HepG2 (cell line): ENCODE measurements around the gene RUNDC1. TPM values are rescaled to one million over a fixed set of nuclear protein-coding genes. Genes with fewer than 3 reads are reported as not detected.

Experiments
- ATAC-seq: fragments of 200-7000 bp; cut with Tn5 transposase; 3 replicates; pipeline ENCODE4 v1.9.1; 2020; ENCODE audit warnings: mild to moderate bottlenecking, moderate library complexity
- BruUV-seq: library from RNA; stranded (reverse); fragments of 400-500 nt; replicated peaks from 2 replicates; lab custom pipeline; 2021; lab: Mats Ljungman, UMichigan
- CTCF ChIA-PET: fragments of 300-600 bp; formaldehyde crosslinking; extraction: SDS; loops from one replicate; lab custom pipeline; 2021; ENCODE audit warnings: low total read pairs, inconsistent platforms, low intra/inter-chr PET ratio; lab: Yijun Ruan, JAX
- POLR2A ChIA-PET: fragments of 350-600 bp; sonication (Branson Sonifier 250); formaldehyde crosslinking; loops from one replicate; lab custom pipeline; 2020; ENCODE audit warnings: antibody characterized with exemption, inconsistent platforms; lab: Yijun Ruan, JAX
- DNase-seq: peaks from one replicate; pipeline ENCODE4 v3.0.0-alpha.2; 2015; ENCODE audit warnings: low spot score
- FAIRE-seq: peaks from 3 replicates; lab custom pipeline; 2011; peaks lifted over from hg19 to GRCh38; lab: Jason Lieb, UNC
- H2AFZ ChIP-seq: one replicate; pipeline ENCODE4 v1.6.1; 2011; ENCODE audit warnings: low read length, inconsistent platforms
- H3K27ac ChIP-seq: fragments of 300-600 bp; 3 replicates; pipeline ENCODE4 v1.8.0; 2011; ENCODE audit warnings: mixed run types, mild to moderate bottlenecking, mixed read lengths, low read length, inconsistent platforms; ENCODE audit not compliant: insufficient read depth; ENCODE audit errors: extremely low read length
- H3K27me3 ChIP-seq, 2 experiments: fragments of 200-600 bp in 1 of 2; 2 replicates in 1 of 2; 3 replicates in 1 of 2; pipeline versions ENCODE4 v1.6.0 to v1.8.0; 2011; ENCODE audit warnings: low read length in 2 of 2, mild to moderate bottlenecking in 2 of 2, moderate library complexity in 2 of 2, inconsistent platforms in 1 of 2; ENCODE audit not compliant: insufficient read depth in 2 of 2, control insufficient read depth in 1 of 2
- H3K36me3 ChIP-seq, 2 experiments: fragments of 200-600 bp in 1 of 2; replicated peaks in 1 of 2; 2 replicates in 1 of 2; 3 replicates in 1 of 2; pipeline versions ENCODE4 v1.5.1 to v1.8.0; 2011; ENCODE audit warnings: low read length in 2 of 2, inconsistent platforms in 1 of 2; ENCODE audit not compliant: insufficient read depth in 2 of 2, control insufficient read depth in 1 of 2
- H3K4me1 ChIP-seq: 2 replicates; pipeline ENCODE4 v1.5.1; 2012; ENCODE audit warnings: low read length, inconsistent platforms; ENCODE audit not compliant: insufficient read depth
- H3K4me2 ChIP-seq: 2 replicates; pipeline ENCODE4 v1.6.0; 2011; ENCODE audit warnings: low read depth, low read length, inconsistent platforms
- H3K4me3 ChIP-seq, 3 experiments: fragments of 200-600 bp in 1 of 3; sonication (generic), shearing (Covaris generic) in 1 of 3; replicated peaks in 1 of 3; 2 replicates each; pipeline ENCODE4 v1.5.1; 2011 to 2016; ENCODE audit warnings: low read length in 3 of 3, inconsistent platforms in 2 of 3, low read depth in 2 of 3, mild to moderate bottlenecking in 2 of 3, control low read depth in 1 of 3, mixed read lengths in 1 of 3; ENCODE audit not compliant: insufficient read depth in 1 of 3
- H3K79me2 ChIP-seq: one replicate; pipeline ENCODE4 v1.6.1; 2011; ENCODE audit warnings: low read length, inconsistent platforms; ENCODE audit not compliant: insufficient read depth
- H3K9ac ChIP-seq: 2 replicates; pipeline ENCODE4 v1.6.0; 2011; ENCODE audit warnings: mild to moderate bottlenecking, low read depth, low read length, inconsistent platforms; ENCODE audit not compliant: insufficient read depth
- H3K9me3 ChIP-seq: 2 replicates; pipeline ENCODE4 v1.5.1; 2012; ENCODE audit warnings: mild to moderate bottlenecking, low read length
- H4K20me1 ChIP-seq: 2 replicates; pipeline ENCODE4 v1.6.0; 2011; ENCODE audit warnings: inconsistent platforms, mild to moderate bottlenecking, low read length, moderate library complexity; ENCODE audit not compliant: insufficient read depth
- GPBP1L1 ChIP-seq: sonication (generic); formaldehyde crosslinking; IDR thresholded peaks from 2 replicates; pipeline ENCODE4 v1.5.0; 2020; ENCODE audit warnings: mild to moderate bottlenecking, missing genetic modification reagents
- MEIS1 ChIP-seq: sonication (generic); formaldehyde crosslinking; IDR thresholded peaks from 2 replicates; pipeline ENCODE4 v1.9.0; 2021; ENCODE audit warnings: mild to moderate bottlenecking, missing genetic modification reagents, moderate library complexity, borderline replicate concordance
- MYPOP ChIP-seq: sonication (generic); formaldehyde crosslinking; IDR thresholded peaks from 2 replicates; pipeline ENCODE4 v1.8.1; 2023; ENCODE audit warnings: mild to moderate bottlenecking, moderate library complexity, missing genetic modification reagents
- REPIN1 ChIP-seq: sonication (generic); formaldehyde crosslinking; IDR thresholded peaks from 2 replicates; pipeline ENCODE4 v1.8.0; 2022; ENCODE audit warnings: missing genetic modification reagents, low read depth, mild to moderate bottlenecking, borderline replicate concordance
- TFDP2 ChIP-seq: sonication (generic); formaldehyde crosslinking; IDR thresholded peaks from 2 replicates; pipeline ENCODE4 v1.4.0; 2020; ENCODE audit warnings: missing genetic modification reagents
- YY1 ChIP-seq: IDR thresholded peaks from 2 replicates; pipeline ENCODE4 v1.6.1; 2011; ENCODE audit warnings: low read length, low read depth, moderate library complexity, mild to moderate bottlenecking; ENCODE audit not compliant: insufficient read depth, insufficient replicate concordance
- ZBTB34 ChIP-seq: sonication (generic); formaldehyde crosslinking; IDR thresholded peaks from 2 replicates; pipeline ENCODE4 v1.8.0; 2022; ENCODE audit warnings: mild to moderate bottlenecking, missing genetic modification reagents
- ZBTB43 ChIP-seq: sonication (generic); formaldehyde crosslinking; conservative IDR thresholded peaks from 2 replicates; pipeline ENCODE4 v1.4.0; 2020; ENCODE audit warnings: missing genetic modification reagents
- ZFP37 ChIP-seq: sonication (generic); formaldehyde crosslinking; IDR thresholded peaks from 2 replicates; pipeline ENCODE4 v1.4.0; 2020; ENCODE audit warnings: missing genetic modification reagents, borderline replicate concordance
- ZFP62 ChIP-seq: sonication (generic); formaldehyde crosslinking; IDR thresholded peaks from 2 replicates; pipeline ENCODE4 v1.4.0; 2020; ENCODE audit warnings: missing genetic modification reagents
- ZFY ChIP-seq: sonication (generic); formaldehyde crosslinking; IDR thresholded peaks from 2 replicates; pipeline ENCODE4 v1.4.0; 2020; ENCODE audit warnings: missing genetic modification reagents
- ZIK1 ChIP-seq: sonication (generic); formaldehyde crosslinking; IDR thresholded peaks from 2 replicates; pipeline ENCODE4 v1.5.0; 2020; ENCODE audit warnings: mild to moderate bottlenecking, low read depth, missing genetic modification reagents, borderline replicate concordance
- ZMAT5 ChIP-seq: sonication (generic); formaldehyde crosslinking; IDR thresholded peaks from 2 replicates; pipeline ENCODE4 v1.5.0; 2020; ENCODE audit warnings: mild to moderate bottlenecking, low read depth, missing genetic modification reagents, borderline replicate concordance
- ZNF24 ChIP-seq: fragments of 450-650 bp; IDR thresholded peaks from 2 replicates; pipeline ENCODE4 v1.6.1; 2017; ENCODE audit warnings: antibody characterized with exemption, mild to moderate bottlenecking
- ZNF777 ChIP-seq: sonication (generic); formaldehyde crosslinking; IDR thresholded peaks from 2 replicates; pipeline ENCODE4 v1.4.0; 2020; ENCODE audit warnings: missing genetic modification reagents
- WGBS: methylation state at CpG from one replicate; pipeline ENCODE4 v1.1.6; 2017; ENCODE audit warnings: low lambda C conversion rate; 5-methylcytosine and 5-hydroxymethylcytosine counted together
- in situ Hi-C: cut with HindIII; loops from 2 replicates; pipeline ENCODE4 v1.10.0; 2017; ENCODE audit warnings: low pct_unique_long_range_greater_than_20kb; ENCODE audit not compliant: extremely low pct_ligation_motif_present
- intact Hi-C: fragments of 100-400 bp; cut with micrococcal nuclease; formaldehyde crosslinking; loops from one replicate; pipeline ENCODE4 v1.10.0; 2022; ENCODE audit not compliant: unreplicated experiment
- polyA plus RNA-seq, 8 experiments: library from polyadenylated mRNA; depleted of rRNA in 3 of 8; stranded (reverse) in 7 of 8; unstranded in 1 of 8; fragments of >200 nt; fragmentation: Illumina TruSeq in 4 of 8; extraction: Trizol in 4 of 8; gene quantifications; 2 replicates each; pipeline versions ENCODE4 v1.2.1 to v1.2.3, GENCODE V29; 2011 to 2016; ENCODE audit warnings: low read depth in 4 of 8, missing spikeins in 1 of 8, mixed read lengths in 1 of 8; ENCODE audit not compliant: insufficient read depth in 1 of 8
- total RNA-seq, 5 experiments: library from RNA; depleted of rRNA; stranded (reverse); fragments of >200 nt; fragmentation: Illumina TruSeq; extraction: Trizol; gene quantifications; 2 replicates each; pipeline ENCODE4 v1.2.3, GENCODE V29; 2016; ENCODE audit warnings: low read depth in 1 of 5

Gene RUNDC1
- total and polyA plus RNA-seq, 2 of the 13 experiments (the other 11 are each of a cell fraction or from before 2014, with no cell fraction given): 10.3 to 11.4 TPM

GRCh38 chr17:43021741-43022512 is 41.6 kb downstream of the RUNDC1 start, which contains the start of gene VAT1:
TSS of gene VAT1 (minus strand) at chr17:43022385. CDS start at chr17:43022322, 63 bp downstream.
- H3K4me3 ChIP-seq: peak within 1 kb of the TSS; percentile 96 to 100 (median 100)
- H3K4me1 ChIP-seq: peaks cover 45% of the 10 kb centered on the region
- intact Hi-C loops: loop anchor here (1.0 to 5.0 kb wide), 3 partner anchors 12 to 310 kb away; partner anchors contain the start of gene TMEM106A
- in situ Hi-C loops: no loop called here
- WGBS: 1% methylated on average over 28 of the region's 80 CpGs
- no peaks in the 10 kb centered on the region for H3K9me3 ChIP-seq
- H3K27me3 ChIP-seq: no peaks in the 10 kb centered on the region; a peak in 1 of 5 replicates
- H3K27ac ChIP-seq: peak within 1 kb of the TSS; percentile 70
- ChIA-PET CTCF (no interaction called here), POLR2A (interaction anchor here (0.5 to 4.5 kb wide), 19 partner anchors 9 to 346 kb away, joined by 3 to 55 read pairs (median 6); partner anchors contain the start of genes IFI35, NBR1, RPL27 and TMEM106A)
- H3K79me2 ChIP-seq: peaks cover 26% of the 10 kb centered on the region
- ATAC-seq (peak; percentile 83), FAIRE-seq (peak; percentile 60), DNase-seq (peak; percentile 72)
- H4K20me1 ChIP-seq: no peaks in the 10 kb centered on the region
- peak within 1 kb of the TSS; percentile 80 for H3K4me2 ChIP-seq
- BruUV-seq: TSS peak; percentile 60
- peaks cover 10 to 29% of the 10 kb centered on the region in 2 experiments for H3K36me3 ChIP-seq
- peak within 1 kb of the TSS; percentile 94 for H3K9ac ChIP-seq
- no peak within 1 kb of the TSS for H2AFZ ChIP-seq
- TF ChIP-seq MYPOP (CRISPR knock-in tag) (peak; percentile 88), ZIK1 (CRISPR knock-in tag) (peak; percentile 22; the same call in 1 of the 2 replicates), ZBTB43 (peak; percentile 71; the same call in 1 of the 2 replicates), ZNF777 (CRISPR knock-in tag) (peak; percentile 94), TFDP2 (CRISPR knock-in tag) (no peak), YY1 (no peak), MEIS1 (CRISPR knock-in tag) (peak; percentile 77), ZBTB34 (CRISPR knock-in tag) (no peak; the same call in 1 of the 2 replicates), GPBP1L1 (CRISPR knock-in tag) (no peak), ZMAT5 (CRISPR knock-in tag) (no peak), ZFP62 (CRISPR knock-in tag) (peak; percentile 86; the same call in 1 of the 2 replicates), ZFY (CRISPR knock-in tag) (peak; percentile 76), ZFP37 (CRISPR knock-in tag) (0 out of 2 replicates have a peak, but pooled peaks have one; percentile 9), REPIN1 (CRISPR knock-in tag) (peak; percentile 91), ZNF24 (no peak)
